22Rv1 (cell line): ENCODE measurements around the gene SPOCK2.

Experiments used
- H3K27ac ChIP-seq: fragments of 450-650 bp; 2 replicates; pipeline ENCODE4 v1.5.1; 2017
- ZFX ChIP-seq: fragments of 450-650 bp; IDR thresholded peaks from 2 replicates; pipeline ENCODE4 v1.6.1; 2017; ENCODE audit warnings: antibody characterized with exemption, borderline replicate concordance
- TF ChIP-seq, protein P1 (sequence below): fragments of 450-650 bp; IDR thresholded peaks from 2 replicates; pipeline ENCODE4 v1.5.1; 2017; ENCODE audit warnings: mild to moderate bottlenecking

SPOCK2 gene

DNA sequence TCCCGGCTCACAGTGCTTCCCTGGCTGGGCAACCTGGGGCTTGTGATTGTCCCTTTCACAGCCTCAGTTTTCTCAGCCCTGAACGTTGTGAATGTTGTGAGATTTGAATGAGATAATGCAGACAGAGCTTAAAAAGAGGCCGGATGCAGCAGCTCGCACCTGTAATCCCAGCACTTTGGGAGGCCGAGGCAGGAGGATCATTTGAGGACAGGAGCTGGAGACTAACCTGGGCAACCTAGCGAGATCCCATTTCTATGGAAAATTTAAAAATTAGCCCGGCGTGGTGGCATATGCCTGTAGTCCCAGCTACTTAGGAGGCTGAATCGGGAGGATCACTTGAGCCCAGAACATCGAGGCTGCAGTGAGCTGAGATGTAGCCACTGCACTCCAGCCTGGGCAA is 56.6 kb downstream of the SPOCK2 start:
- TF ChIP-seq, protein P1, sequence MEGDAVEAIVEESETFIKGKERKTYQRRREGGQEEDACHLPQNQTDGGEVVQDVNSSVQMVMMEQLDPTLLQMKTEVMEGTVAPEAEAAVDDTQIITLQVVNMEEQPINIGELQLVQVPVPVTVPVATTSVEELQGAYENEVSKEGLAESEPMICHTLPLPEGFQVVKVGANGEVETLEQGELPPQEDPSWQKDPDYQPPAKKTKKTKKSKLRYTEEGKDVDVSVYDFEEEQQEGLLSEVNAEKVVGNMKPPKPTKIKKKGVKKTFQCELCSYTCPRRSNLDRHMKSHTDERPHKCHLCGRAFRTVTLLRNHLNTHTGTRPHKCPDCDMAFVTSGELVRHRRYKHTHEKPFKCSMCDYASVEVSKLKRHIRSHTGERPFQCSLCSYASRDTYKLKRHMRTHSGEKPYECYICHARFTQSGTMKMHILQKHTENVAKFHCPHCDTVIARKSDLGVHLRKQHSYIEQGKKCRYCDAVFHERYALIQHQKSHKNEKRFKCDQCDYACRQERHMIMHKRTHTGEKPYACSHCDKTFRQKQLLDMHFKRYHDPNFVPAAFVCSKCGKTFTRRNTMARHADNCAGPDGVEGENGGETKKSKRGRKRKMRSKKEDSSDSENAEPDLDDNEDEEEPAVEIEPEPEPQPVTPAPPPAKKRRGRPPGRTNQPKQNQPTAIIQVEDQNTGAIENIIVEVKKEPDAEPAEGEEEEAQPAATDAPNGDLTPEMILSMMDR = no peak
- no peak for TF ChIP-seq ZFX
- H3K27ac ChIP-seq = no peak overlapping the region

DNA sequence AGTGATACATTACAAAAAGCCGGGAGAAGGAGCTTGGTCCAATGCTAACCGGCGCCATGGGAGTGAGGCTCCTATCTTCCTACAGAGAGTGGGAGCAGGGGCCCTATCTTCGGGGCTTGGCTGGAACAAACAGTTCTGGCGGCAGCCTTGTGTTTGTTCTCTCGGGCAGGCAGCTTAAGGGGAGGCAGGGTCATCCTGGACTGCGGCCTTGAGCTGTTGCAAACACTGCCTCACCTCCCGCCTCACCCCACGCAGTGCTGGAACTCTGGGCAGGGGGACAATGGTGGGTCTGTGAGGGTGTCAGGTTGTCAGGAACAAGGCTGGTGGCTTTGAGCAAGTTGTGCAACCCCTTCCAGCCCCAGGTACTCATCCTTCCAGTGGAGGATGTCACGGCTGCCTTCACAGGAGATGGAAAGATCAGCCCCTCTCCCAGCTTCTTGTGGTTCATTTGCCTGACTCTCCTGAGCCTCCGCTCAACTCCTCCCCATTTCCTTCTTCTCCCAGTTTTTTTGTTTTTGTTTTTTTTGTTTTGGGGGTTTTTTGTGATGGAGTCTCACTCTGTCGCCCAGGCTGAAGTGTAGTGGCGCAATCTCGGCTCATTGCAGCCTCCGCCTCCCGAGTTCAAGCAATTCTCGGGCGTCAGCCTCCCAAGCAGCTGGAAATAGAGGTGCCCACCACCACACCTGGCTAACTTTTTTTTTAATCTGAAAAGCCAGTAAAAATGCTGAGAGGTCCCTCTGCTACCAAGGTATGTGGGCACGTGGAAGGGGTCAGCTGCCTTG is 57.4 kb downstream of the SPOCK2 start:
- no peak for TF ChIP-seq ZFX
- TF ChIP-seq, protein P1 = no peak
- H3K27ac ChIP-seq = no peak overlapping the region

DNA sequence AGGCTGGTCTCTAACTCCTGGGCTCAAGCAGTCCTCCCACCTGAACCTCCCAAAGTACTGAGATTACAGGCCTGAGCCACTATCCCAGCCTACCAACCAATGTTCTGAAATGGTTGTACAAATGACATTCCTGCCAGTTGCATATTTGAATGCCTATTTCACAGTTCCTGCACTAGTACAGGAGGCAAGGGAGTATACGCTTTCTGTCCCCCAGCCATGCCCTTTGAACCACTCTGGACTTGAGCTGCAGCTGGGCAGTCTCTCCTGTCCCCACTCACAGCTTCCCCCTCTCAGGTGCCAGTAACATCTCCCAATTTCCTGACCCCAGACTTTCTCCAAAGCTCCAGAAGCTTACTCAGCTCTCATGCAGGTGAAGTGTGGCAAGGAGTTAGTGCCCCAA is 58.9 kb downstream of the SPOCK2 start:
- H3K27ac ChIP-seq = no peak overlapping the region
- TF ChIP-seq, protein P1 = no peak
- no peak for TF ChIP-seq ZFX

DNA sequence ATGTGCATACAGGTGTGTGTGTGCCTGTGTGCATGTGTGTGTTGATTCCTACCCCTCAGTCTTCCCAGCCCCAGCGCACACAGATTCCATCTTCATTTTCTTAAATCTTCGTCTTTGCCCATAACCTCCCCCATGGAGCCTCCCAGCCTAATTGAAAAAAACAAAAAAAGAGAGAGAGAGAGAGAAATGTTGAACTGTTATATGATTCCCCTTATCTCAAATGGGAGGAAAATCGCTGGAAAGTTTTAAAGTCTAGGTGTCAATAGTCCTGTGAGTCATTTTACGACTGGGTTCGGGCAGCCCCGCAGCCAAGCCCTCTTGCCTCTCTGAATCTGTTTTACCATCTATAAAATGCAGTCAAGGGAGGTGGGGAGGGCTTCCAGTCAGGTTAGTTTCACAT is 60.9 kb downstream of the SPOCK2 start:
- TF ChIP-seq, protein P1 = no peak
- no peak for TF ChIP-seq ZFX
- no peak overlapping the region for H3K27ac ChIP-seq

DNA sequence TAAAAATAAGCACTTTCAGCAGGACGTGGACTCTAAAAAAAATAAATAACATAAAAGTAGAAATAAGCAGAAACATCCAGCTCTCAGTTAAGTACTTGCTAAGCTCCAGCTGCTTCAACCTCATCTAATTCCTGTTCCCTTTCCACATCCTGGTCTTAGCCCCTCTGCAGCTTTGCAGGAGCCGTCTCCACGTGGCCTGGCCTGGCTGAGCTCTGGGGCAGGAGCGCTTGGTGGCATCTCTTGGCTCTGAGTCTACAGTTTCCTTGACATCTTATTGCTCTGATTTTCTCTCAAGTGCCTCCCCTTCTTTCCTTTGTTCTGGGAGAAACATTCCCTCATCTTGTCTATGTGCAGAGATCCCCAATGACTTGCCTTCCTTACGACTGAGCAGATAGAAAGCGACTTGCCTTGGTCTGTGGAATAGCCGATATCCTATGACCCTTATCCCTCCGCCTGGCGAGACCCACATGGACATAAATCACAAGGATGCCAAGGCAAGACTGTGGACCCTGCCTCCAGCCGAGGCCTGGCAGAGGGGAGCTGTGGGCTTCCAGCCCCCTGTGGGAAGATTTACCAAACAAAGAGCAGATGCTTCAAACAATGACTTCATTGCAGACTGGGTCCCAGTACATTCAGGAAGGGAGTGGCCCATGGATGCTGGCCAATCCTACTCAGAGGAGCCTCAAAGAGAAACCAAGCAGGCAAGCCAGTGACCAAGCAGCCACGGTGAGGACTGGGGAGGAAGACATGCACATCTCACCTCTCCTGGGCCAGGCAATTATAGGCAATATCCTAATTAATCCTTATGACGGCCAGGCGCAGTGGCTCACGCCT is 61.9 kb downstream of the SPOCK2 start:
- no peak overlapping the region for H3K27ac ChIP-seq
- TF ChIP-seq, protein P1 = no peak
- no peak for TF ChIP-seq ZFX

DNA sequence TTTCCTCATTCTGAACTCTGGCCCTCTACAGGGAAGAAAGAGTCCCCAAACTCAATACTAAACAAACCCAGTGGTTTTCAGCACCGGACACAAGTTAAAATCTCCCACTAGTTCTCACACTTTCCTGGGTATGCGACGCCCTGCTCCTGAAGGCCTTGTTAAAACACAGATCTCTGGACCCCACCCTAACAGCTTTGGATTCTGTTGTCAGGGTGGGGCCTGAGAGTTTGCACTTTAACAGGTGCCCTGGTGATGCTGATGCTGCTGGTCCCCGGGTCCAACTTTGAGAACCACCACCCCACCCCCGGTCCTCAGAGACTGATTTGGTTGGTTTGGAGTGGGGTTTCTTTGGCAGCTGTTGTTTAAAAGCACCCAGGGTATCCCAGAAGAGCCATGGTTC is 62.5 kb downstream of the SPOCK2 start:
- H3K27ac ChIP-seq = no peak overlapping the region

DNA sequence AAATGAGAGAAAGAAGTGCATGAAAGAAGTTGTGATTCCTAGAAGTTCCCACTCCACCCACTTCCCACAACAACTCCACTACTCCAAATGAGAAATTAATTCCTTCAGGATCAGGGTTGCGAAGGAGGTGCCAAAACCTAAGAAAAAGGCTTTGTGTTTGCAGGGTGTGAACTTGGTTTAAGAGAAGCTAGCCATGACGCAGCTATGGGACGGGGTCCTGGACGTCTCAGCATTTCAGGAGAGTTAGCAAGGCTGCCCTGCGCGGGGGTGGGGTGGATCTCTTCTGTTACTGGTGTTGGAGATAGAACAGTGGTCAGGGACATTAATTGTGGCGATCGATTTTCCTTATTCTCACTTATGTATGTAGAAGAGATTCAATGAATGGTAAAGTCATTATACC is 63.0 kb downstream of the SPOCK2 start:
- TF ChIP-seq ZFX = no peak
- TF ChIP-seq, protein P1 = no peak
- H3K27ac ChIP-seq = no peak overlapping the region

More for the DNA sequence above, 62.5 kb downstream of the SPOCK2 start:
- no peak for TF ChIP-seq ZFX
